K562 (cell line): ENCODE results near the gene ICAM1. TPM values are rescaled to one million over a fixed set of nuclear protein-coding genes. Genes with fewer than 3 reads are reported as not detected.

Experiments used
- E2F6 ChIP-seq, 2 experiments: IDR thresholded peaks; 2 replicates each; pipeline ENCODE4 v1.6.1; 2011; ENCODE audit warnings: borderline replicate concordance in 1 of 2, control low read depth in 1 of 2, low read depth in 1 of 2, low read length in 1 of 2, mild to moderate bottlenecking in 1 of 2, mixed read lengths in 1 of 2, moderate library complexity in 1 of 2; ENCODE audit not compliant: insufficient read depth in 1 of 2, insufficient read length in 1 of 2, poor library complexity in 1 of 2, severe bottlenecking in 1 of 2; ENCODE audit errors: extremely low read depth in 1 of 2
- GTF2B ChIP-seq: IDR thresholded peaks from 2 replicates; pipeline ENCODE4 v1.6.1; 2011; ENCODE audit not compliant: insufficient read length; ENCODE audit errors: extremely low read depth
- HDAC8 ChIP-seq: fragments of 450-650 bp; IDR thresholded peaks from 2 replicates; pipeline ENCODE4 v1.6.1; 2016; ENCODE audit warnings: mild to moderate bottlenecking, missing genetic modification characterization, moderate library complexity, missing compliant biosample characterization
- ZNF407 ChIP-seq: fragments of 450-650 bp; IDR thresholded peaks from 2 replicates; pipeline ENCODE4 v1.6.1; 2016; ENCODE audit warnings: low read depth
- polyA plus RNA-seq, 8 experiments: library from polyadenylated mRNA; depleted of rRNA in 4 of 8; stranded (reverse) in 5 of 8; unstranded in 3 of 8; fragments of >200 nt; fragmentation: Nextera tagmentation in 2 of 8; fragmentation: Illumina TruSeq in 1 of 8; extraction: Ambion mirVana in 2 of 8; extraction: Trizol in 1 of 8; gene quantifications; 2 replicates each; pipeline versions ENCODE4 v1.2.1 to v1.2.3, GENCODE V29; 2011 to 2014; ENCODE audit warnings: inconsistent platforms in 1 of 8, missing spikeins in 1 of 8
- total RNA-seq, 7 experiments: library from RNA; depleted of rRNA in 6 of 7; stranded (reverse); fragments of >200 nt in 6 of 7; fragmentation: Illumina TruSeq in 2 of 7; extraction: Trizol in 2 of 7; gene quantifications; 2 replicates each; pipeline versions ENCODE4 v1.2.1 to v1.2.3, GENCODE V29; 2011 to 2021; ENCODE audit warnings: low replicate concordance in 1 of 7

ICAM1 gene
- total and polyA plus RNA-seq, 9 of the 15 experiments (the other 6 are each of a cell fraction or from before 2014, with no cell fraction given): 2.3 to 24.4 (median 13.4) TPM

DNA sequence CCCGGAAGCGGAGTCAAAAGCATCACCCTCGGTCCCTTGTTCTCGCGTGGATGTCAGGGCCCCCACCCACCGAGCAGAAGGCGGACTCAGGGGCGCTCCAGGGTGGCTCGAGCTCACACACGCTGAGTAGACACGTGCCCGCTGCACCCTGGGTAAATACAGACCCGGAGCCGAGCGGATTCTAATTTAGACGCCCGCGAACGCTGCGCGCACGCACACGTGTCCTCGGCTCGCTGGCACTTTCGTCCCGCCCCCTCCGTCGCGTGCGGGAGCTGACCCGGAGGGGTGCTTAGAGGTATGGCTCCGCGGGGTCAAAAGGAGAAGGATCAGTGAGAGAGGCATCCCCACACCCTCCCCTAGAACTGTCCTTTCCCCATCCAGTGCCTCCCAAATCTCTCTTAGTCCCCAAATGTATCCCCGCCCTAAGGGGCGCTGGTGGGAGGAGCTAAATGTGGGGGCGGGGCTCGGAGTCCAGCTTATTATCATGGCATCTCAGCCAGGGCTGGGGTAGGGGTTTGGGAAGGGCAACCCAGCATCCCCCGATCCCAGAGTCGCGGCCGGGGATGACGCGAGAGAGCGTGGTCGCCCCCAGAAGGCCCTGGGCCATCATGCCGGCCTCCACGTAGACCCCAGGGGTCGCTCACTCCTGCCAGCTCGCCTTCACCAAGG lies 18.4 kb downstream of the ICAM1 start (continued):
- TF ChIP-seq E2F6 (IDR thresholded peaks at IDR 0.05; ENCODE audit: borderline replicate concordance in 1 of 2, extremely low read depth in 1 of 2, insufficient read depth in 1 of 2, insufficient read length in 1 of 2, low read depth in 1 of 2, low read length in 1 of 2, poor library complexity in 1 of 2, severe bottlenecking in 1 of 2): peak; percentile 82 to 97
- 0 out of 2 replicates have a peak, but pooled peaks have one; percentile 64 for TF ChIP-seq HDAC8
- no peak for TF ChIP-seq GTF2B
- no peak for TF ChIP-seq ZNF407
